Tibial nerve (tissue), 3 donors: Measurements from ENCODE around the gene PFKM.

Source experiments
- CTCF ChIP-seq, 5 experiments: fragments of 200-600 bp in 3 of 5; fragments of 450-650 bp in 2 of 5; sonication (generic) in 3 of 5; IDR thresholded peaks; one replicate each; pipeline ENCODE4 v1.5.1; 2016 to 2019; ENCODE audit warnings: antibody characterized with exemption in 5 of 5, mild to moderate bottlenecking in 3 of 5, moderate library complexity in 2 of 5
- POLR2A ChIP-seq, 2 donors: fragments of 450-650 bp; IDR thresholded peaks; one replicate each; pipeline ENCODE4 v1.6.1; 2017; ENCODE audit warnings: antibody characterized with exemption in 2 of 2, mild to moderate bottlenecking in 2 of 2, moderate library complexity in 2 of 2

GRCh38 chr12:48157018-48157888 lies 38.1 kb downstream of the PFKM start, which contains the start of gene ASB8:
- TF ChIP-seq POLR2A (IDR thresholded peaks at IDR 0.05): peak in 1 of 2 donors; percentile 65
- peak; percentile 22 to 80 (median 64) for TF ChIP-seq CTCF (IDR thresholded peaks at IDR 0.05)
